HG03432 (cell line): ENCODE results near the gene EXOSC7.

Source experiments
- ATAC-seq: cut with Tn5 transposase; IDR thresholded peaks from one replicate; pipeline ENCODE4 v1.9.1; 2021; ENCODE audit warnings: mild to moderate bottlenecking, moderate library complexity; ENCODE audit not compliant: unreplicated experiment

EXOSC7 gene

DNA sequence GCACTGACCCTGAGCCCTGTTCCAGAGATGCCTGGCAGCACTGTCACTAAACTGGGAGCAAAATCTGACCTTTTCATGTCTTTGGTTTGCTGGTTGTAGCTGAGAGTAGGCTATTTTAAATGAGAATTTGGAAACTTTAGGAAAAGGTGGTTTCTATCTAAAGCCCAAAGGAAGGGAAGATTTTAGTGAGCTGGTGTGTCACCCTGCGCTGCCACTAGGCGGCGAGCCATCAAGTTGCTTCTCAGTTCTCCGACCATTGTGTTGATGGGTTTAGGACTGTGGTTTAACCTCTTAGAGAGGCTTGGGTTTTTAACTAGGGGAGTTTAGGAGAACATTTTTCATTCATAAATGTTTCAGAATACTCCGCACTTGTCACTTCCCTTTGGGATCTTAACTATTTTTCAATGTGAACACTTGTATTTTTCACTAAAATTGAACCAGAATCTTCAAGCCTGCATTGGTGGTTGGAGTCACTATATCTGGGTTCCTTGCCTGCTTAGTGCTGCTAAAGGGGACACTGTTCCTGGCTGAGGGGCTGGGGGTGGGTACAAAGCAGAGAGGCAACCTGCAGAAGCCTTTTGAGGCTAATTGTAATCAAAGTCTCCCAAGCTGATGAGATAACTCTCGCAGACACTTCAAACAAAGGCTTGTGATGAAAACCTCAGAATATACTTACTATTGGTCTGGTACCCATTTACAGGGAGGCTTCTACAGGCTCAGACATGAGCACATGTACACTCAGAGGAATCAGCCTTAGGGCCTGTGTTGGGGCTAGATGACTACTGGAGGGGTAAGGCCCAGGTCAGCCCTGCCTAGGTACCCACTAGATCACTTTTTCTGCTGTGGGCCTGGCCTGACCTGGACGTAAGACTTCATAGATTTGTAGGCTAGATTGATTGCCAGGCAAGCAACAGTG lies 16.8 kb downstream of the EXOSC7 start:
- no peak for ATAC-seq

DNA sequence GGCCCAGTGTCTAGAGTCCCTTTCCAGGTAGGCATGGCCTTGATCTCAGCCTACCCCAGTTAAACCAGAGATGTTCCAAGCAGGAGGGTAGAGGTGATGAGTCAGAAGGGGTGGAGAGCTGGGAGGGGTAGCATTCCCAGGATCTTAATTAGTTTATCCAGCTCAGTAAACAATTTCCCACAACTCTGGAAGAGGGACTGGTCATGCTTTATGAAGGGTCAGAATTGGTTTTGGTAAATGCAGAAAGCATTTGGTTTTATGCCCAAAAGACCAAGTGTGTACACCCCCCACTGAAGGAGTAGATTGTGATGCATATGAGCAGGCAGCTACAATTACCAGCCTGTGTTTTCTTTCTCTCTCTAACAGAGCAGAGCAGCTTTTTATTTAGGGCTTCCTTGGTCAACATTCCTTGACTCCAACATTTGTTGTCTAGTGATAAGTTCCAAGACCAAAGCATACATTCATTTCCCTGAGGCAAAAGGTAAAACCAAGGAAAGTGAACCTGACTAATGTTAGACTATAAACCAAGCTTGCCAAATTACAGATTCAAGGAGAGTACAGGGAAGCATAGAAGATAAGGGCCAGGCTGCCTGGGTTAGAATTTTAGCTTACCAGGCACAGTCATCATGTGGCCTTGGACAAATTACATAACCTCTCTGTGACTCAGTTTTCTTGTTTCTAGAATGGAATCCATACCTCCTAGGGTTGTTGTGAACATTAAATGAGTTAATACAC lies 17.6 kb downstream of the EXOSC7 start:
- ATAC-seq: no peak

DNA sequence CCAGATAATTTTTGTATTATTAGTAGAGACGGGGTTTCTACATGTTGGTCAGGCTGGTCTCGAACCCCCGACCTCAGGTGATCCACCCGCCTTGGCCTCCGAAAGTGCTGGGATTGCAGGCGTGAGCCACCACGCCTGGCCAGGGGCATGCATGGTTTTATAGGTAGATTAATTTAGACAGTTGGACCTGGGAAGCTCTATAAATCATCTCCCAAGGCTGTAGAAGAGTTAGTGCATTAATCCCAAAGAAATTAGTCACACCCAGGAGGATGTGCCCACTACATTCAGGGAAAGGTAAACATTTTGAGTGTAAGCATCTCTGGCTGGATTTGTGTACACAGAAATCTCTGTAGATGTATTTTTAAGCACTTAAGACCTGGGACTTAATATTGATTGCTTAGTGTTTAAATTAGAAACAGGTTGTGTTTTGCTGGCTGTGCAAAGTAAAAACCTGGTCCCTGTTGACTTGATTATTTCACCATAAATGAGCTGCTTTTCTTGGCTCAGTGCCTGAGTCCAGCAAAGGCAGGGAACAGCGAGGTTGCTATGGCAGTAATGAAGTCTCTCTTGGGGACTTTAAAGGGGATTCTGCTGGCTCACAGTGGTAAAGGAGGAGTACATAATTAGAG lies 19.2 kb downstream of the EXOSC7 start:
- no peak for ATAC-seq

DNA sequence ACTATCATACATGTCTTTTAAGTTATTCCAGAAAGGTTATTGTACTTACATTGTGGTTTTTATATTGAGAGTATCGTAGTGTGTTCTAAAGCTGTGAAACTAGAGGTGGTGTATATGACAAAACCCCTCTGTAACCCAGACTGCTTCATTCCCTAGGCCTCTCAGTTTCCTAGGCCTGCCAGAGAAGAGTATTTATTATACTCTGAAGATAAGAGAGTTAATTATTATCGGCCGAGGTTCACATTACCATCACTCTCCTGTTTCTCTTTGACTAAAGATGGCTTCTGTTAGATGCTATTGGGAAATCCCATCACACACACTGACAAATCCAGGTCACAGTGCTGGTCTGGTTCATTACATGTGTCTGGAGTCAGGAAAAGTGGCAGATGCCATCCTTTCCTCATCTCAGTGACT lies 20.5 kb downstream of the EXOSC7 start:
- ATAC-seq: peak; percentile 66

DNA sequence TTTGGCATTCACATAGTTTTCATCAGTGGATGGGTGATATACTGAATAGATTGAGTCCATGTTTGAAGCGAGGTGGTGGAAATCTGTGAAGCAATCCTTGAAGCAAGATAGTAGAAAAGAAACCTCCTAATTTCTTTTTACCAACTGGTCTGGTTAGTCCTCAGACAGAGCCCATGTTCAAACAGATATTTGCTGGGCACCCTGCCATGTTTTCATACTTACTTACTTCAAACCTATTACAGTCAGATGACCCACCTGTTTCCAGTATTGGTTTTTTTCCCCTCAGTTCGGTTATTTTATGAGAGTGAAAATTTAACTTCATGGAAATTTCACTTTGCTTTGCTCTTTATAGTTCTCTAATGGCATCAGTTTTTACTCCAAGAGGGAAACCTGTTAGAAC lies 23.7 kb downstream of the EXOSC7 start:
- no peak for ATAC-seq

DNA sequence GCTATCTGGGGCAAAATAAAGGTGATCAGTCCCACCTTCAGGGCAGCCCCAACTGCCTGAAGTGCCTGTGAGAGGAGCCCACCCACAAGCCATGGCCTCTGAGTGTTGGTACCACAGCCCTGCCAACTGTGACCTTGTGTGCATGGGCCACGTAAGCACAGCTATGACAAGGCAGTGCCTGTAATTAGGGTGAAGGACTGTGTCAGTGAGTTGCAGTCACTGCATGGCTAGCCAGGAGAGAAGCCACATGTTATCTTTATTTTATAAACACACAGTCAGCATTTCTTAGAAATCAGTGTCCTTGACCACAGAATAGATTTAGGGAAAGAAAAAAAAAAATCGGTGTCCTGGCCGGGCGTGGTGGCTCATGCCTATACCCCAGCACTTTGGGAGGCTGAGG lies 24.8 kb downstream of the EXOSC7 start:
- no peak for ATAC-seq

DNA sequence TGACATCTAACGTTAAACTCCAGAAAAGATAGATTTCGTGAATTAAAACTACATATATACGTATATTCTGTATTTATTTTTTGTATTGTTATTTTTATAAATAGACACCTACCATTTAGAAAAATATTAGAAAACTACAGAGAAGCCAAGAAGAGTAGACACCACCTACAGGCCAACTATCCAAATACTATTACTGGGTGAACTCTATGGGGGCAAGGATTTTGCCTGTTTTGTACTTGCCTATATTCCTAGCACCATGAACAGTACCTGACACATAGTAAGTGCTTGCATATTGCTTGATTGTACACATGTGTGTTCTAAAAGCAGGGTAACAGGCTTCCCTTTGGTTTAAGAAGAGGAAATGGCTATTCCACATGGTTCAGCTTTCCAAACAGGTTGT lies 25.7 kb downstream of the EXOSC7 start:
- no peak for ATAC-seq

DNA sequence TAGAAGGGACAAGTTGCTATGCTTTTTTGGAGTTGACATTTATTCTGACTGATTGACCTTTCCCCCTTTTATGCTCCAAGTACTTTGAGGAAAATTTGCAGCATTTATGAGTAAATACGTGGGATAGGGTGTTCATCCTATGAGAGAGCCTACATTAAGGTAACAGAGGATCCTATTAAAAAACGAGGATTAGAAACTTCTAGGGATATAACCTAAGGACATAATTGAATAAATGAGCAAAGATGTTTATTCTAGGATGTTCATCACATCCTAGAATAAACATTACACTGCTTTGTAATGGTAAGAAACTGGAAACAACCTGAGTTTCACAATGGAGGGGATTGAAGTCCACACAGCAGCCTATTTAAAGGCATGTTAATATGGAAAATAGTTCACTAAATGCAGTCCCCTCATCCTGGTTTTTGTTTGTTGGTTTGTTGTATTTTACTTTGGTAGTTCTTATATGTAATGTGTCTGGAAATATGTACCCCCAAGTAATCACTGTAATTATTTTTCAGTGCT lies 26.2 kb downstream of the EXOSC7 start:
- ATAC-seq: no peak

DNA sequence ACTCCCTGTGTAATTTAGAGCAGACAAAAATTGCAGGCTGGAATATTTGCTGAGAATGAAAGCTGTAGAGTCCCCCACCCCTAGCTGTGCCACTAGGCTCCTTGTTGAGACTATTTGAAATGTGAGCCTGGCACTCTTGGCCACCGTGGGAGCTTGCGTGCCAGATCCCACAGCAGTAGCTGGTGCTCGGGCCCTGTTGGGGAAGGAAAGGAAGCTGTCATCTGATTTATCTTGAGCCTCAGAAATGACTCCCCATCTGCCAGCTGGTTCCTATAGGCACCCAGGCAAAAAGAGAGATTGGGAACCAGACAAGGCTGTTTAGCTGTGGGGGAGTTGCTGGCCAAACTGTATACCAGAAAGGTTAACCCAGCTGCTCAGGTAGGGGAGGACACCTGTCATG lies 26.7 kb downstream of the EXOSC7 start:
- ATAC-seq: no peak

DNA sequence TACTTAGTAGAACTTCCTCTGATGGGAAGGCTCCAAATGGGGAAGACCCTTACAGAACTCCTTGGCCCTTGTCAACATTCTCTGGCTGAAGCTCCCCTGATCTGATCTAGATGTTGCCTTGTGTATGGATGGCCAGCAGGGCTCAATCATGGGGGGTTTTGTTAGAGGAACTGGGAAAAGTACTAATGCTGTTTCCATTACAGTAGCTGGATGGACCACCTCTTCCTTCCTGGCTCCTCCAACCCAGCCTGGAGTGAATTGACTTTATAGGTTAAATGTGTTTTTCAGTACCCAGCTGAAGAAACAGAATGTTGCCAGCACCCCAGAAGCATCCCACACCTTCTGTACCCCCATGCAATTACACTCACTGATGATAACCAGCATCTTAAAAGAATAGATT lies 27.4 kb downstream of the EXOSC7 start:
- no peak for ATAC-seq

DNA sequence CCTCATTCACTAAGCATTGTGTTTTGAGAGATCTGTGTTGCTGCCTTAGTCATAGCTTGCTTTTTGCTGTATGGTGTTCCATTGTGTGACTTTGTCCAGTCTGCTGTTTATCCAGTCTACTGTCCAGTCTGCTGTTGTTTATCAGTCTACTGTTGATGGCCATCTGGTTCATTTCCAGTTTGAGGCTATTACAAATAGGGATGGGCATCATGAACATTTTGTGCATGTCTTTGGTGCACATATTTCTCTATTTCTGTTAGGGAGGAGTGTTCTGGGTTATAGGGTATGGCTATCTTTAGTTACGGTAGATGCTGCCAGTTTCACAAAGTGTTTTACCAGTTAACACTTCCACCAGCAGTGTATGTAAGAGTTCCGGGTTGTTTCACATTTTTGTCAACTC lies 27.8 kb downstream of the EXOSC7 start:
- ATAC-seq: no peak

DNA sequence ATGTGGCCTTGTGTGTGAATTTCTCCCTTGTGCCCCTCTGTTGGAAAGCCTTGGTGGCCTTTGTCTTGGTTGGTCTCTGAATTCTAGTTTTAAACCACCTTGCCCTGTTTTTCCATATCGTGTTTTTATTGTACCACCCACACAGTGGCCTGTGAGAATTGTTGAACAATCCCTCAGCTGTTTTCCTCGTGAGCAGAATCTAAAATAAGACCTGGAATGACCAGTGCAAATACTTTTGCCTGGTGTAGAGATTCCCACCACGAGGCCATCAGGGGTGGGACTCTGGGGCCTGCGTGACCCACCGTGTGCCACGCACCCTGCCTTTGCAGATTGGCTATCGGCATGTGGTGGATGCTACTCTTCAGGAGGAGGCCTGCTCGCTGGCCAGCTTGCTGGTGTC lies 31.0 kb downstream of the EXOSC7 start:
- no peak for ATAC-seq

DNA sequence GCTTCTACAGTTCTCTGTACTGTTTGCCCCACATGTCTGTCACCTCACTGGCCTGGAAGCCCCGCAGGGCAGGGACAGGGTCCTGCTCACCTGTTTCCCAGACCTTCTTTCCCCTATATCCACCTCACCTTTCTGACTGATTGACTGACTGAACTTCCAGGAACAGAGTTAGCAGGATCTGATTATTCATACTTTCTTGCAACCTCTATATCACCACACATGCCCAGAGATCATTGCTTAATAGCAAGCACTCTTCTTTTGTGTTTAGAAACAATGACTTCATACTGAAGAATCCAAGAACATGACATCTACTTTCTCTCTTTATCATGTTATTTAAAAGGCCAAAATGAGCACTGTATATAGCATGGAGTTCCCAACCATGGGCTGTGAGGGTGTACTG lies 32.1 kb downstream of the EXOSC7 start:
- ATAC-seq: no peak

DNA sequence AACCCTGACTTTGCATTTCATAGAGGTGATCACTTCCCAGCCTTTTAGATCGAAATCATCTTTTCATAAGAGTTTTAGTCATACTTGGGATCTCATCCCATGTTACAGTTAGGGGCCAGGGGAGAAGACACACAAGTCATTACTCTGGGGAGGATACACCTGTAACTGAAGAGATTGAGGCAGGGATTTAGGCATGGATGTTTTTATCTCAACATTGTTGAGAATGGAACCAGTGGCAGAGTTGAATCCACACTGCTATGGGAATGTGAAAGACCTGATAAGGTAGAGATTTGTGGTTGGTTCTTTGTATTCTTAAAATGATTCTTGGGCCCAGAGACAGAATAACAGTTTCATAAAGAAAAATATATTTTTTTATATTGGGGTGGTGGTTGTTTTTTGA lies 33.8 kb downstream of the EXOSC7 start:
- ATAC-seq: no peak

DNA sequence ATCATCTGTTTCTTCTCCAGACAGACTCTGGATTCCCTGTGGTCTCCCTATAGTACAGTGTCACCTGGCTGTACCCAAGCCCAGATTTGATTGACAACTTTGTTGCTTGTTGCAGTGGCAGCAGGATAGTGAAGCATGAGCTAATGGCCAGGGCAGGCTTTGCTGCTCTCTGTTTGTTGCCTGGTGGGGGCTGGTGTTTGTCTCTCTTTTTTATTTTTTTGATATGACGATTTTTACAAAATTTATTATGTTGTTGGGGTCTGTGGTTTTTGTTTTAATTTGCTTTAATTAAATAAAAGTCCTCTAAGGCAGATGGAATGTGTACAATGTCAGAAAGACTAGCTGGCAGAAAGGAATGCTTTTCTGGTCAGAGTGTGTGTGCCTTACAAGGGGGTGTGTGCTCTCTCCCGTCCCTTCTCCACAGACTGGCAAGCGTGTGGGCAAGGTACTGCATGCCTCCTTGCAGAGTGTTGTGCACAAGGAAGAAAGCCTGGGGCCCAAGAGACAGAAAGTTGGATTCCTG lies 34.8 kb downstream of the EXOSC7 start:
- ATAC-seq: no peak

DNA sequence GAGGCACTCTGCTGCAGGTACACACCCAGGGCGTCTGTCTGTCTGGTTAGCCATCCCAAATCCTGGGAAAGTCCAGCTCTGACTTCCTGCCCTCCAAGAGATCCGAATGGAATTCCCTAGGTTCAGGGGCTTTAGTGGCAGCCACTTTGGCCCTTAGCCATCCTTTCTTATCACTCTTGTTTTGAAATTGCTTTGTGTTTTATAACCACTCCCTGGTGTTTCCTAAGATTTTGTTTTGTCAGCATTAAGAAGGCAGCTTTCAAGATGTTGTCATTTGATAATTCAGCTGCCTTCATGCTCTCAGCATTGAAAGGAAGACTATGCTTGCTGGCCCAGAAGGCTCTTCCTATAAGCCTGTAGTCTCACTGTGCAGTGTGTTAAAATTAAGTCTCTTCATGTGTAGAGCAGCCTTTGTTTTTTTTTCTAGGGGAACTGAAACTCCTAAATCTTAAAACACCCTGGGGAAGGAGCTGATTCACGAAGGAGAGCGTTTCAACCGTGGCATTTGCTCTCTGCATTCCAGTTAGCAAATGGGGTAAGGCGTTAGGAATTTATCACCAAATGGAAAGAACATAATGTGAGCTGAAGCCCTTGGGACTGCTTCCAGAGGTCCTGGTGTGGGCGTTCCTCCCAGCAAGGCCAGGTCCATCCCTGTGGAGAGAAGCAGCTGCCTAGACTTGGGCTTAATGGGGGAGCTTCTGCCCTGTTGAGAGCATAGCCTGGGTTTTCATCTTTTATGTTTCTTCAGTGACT lies 35.9 kb downstream of the EXOSC7 start:
- peak; percentile 37 for ATAC-seq

DNA sequence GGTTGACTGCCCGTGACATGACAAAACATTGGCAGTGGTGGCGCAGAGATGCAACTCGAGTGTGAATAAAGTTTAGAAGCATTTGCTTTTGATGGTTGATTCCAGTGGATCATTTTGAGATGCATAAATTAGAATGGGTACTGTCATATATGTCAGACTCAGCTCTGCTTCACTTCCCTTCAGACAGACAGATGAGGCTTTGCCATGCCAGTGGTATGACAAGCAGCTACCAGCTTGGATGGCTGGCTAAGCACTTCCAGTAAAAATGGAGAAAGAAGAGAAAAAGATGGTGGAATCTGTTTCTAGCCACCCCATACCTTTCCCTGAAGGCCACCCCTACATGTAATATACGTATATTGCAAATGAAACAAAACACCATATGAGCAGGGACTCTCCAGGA lies 36.5 kb downstream of the EXOSC7 start:
- ATAC-seq: no peak

DNA sequence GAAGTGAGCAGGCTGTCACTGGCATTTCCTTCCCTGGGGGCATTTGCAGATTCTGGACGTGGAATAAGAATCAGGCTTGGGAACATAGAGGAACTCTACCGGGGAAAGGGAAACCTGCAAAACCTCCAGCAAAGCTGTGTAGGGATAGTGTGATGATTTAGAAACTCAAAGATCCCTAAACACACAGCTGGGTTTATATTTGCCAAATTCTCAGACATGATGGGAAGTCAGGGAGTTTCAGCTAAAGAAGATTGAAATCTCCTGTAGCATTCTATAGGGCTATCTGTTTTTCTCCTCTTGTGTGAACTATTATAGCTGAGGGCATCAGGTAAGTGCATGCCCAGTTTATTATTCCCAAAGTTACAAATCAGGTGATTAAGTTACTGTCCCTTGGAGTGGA lies 40.9 kb downstream of the EXOSC7 start:
- no peak for ATAC-seq

DNA sequence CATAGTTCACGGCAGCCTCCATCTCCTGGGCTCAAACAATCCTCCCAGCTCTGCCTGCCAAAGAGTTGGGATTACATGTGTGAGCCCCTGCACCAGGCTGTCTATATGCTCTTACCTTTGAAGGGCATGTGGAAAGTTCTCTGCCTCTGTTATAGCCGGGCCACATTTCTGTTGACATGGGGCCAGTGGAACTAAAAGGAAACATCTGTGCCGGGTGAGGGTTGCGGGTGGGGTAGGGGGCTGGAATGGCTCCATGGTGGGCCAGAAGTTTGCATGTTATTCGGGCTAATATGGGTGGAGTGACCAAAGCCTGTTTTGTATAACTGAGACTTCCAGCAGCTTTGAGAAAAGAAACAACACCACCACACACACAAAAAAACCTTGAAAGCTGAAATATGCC lies 41.8 kb downstream of the EXOSC7 start:
- no peak for ATAC-seq

DNA sequence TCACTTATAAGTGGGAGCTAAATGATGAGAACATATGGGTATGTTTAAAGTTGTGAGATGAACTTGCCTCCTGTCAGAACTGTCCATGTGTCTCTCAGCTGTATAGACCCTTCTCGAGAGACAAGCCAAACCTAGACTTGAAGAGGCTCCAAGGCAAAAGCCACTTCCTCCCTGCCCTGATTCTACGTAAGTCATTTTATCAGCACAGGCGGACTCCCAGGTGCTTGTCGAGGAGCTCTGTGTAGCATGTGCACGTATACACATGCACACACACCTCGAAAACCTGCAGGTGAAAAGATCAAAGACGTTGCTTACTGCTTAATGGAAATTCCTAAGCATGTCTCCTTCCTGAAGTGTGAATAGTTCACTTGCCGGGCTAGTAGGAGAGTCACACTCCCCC lies 44.5 kb downstream of the EXOSC7 start:
- ATAC-seq: no peak
